Measurements from ENCODE around the gene FHIP1B. TPM values are rescaled to one million over a fixed set of nuclear protein-coding genes. Genes with fewer than 3 reads are reported as not detected.

Gene FHIP1B
- total and polyA plus RNA-seq, 2 of the 4 experiments (the other 2 are of a cell fraction): 5.9 to 30.2 TPM

DNA sequence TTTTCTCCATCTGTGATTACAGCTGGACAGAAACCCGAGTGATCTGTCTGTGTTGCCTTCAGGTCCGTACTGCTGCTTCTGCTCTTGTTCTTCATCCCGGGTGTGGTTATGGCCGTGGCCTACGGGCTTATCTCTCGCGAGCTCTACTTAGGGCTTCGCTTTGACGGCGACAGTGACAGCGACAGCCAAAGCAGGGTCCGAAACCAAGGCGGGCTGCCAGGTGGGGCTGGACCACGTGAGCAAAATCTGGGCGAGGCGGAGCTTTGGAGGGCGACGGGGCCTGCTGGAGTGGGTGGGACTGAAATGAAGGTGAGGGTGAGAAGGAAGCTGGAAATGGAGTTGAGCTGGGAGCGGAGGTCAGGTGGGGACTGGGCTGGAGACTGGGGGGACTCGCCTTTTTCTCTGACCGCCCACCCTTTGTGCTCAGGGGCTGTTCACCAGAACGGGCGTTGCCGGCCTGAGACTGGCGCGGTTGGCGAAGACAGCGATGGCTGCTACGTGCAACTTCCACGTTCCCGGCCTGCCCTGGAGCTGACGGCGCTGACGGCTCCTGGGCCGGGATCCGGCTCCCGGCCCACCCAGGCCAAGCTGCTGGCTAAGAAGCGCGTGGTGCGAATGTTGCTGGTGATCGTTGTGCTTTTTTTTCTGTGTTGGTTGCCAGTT is 36.3 kb upstream of the FHIP1B start:
- WGBS, 2 experiments (ENCODE audit: extremely low coverage in 2 of 2, insufficient read length in 1 of 2): 88% methylated on average over 19 of the region's 41 CpGs; no CpG with 5 or more reads in 1 of the 2 experiments
- Histone ChIP-seq H3K27me3 (ENCODE audit: control insufficient read depth, insufficient read depth, low read length) (peaks cover 3% of the 10 kb centered on the region; the same call in 1 of the 2 replicates), H4K20me1 (ENCODE audit: insufficient read depth, low read length) (no peaks in the 10 kb centered on the region), H2BK15ac (ENCODE audit: low read depth, low read length) (no peak overlapping the region), H4K8ac (ENCODE audit: low read depth in 2 of 2, low read length in 2 of 2) (no peak overlapping the region), H2BK5ac (ENCODE audit: low read depth, low read length, poor library complexity, severe bottlenecking) (no peak overlapping the region), H3K4me1 (ENCODE audit: control insufficient read depth, insufficient read depth, low read length) (no peaks in the 10 kb centered on the region), H4K5ac (ENCODE audit: low read depth, low read length) (no peak overlapping the region), H2AK9ac (replicated peaks; ENCODE audit: low read depth, low read length, poor library complexity) (no peak overlapping the region), H4K91ac (ENCODE audit: insufficient read depth, low read depth, low read length) (no peak overlapping the region), H3K23ac (ENCODE audit: low read depth, low read length) (no peak overlapping the region), H3K27ac (ENCODE audit: insufficient read depth, low read length) (no peak overlapping the region), H3K9ac (ENCODE audit: low read depth, low read length) (no peak overlapping the region), H3K14ac (replicated peaks; ENCODE audit: low read depth, low read length) (no peak overlapping the region), H2BK20ac (ENCODE audit: low read depth, low read length) (no peak overlapping the region), H3K36me3 (ENCODE audit: control insufficient read depth, insufficient read depth, low read length) (no peaks in the 10 kb centered on the region), H3K56ac (ENCODE audit: extremely low read depth, insufficient read depth, low read length) (no peak overlapping the region), H3K4ac (ENCODE audit: low read depth, low read length) (no peak overlapping the region), H2AFZ (replicated peaks; ENCODE audit: low read length, poor library complexity) (no peak overlapping the region), H2AK5ac (ENCODE audit: low read depth, low read length) (no peak overlapping the region), H3K4me2 (ENCODE audit: low read depth, low read length) (no peak overlapping the region), H3K79me1 (ENCODE audit: low read depth in 1 of 2, low read length in 2 of 2) (no peaks in the 10 kb centered on the region), H3K9me1 (ENCODE audit: insufficient read depth, low read length) (no peaks in the 10 kb centered on the region), H2BK120ac (ENCODE audit: low read depth, low read length) (no peak overlapping the region), H3K18ac (ENCODE audit: low read depth, low read length) (no peak overlapping the region), H3K9me3 (ENCODE audit: control insufficient read depth, insufficient read depth, low read length) (no peaks in the 10 kb centered on the region), H3K4me3 (ENCODE audit: insufficient read depth, low read depth, low read length) (no peak overlapping the region)
- in situ Hi-C loops (cut with MboI; ENCODE audit: low sequenced_read_pairs) (no loop called here), intact Hi-C loops (cut with micrococcal nuclease) (no loop called here), dilution Hi-C loops (cut with HindIII; ENCODE audit: low sequenced_read_pairs, unreplicated experiment) (no loop called here)
- TF ChIP-seq CHD1 (IDR thresholded peaks at IDR 0.05; ENCODE audit: low read depth, low read length) (no peak), RAD21 (IDR thresholded peaks at IDR 0.05; ENCODE audit: low read length) (no peak), BHLHE40 (IDR thresholded peaks at IDR 0.05; ENCODE audit: low read depth, low read length) (no peak), SMC3 (IDR thresholded peaks at IDR 0.05; ENCODE audit: low read depth, low read length) (no peak), RFX5 (IDR thresholded peaks at IDR 0.05; ENCODE audit: low read depth, low read length) (no peak), MAFK (IDR thresholded peaks at IDR 0.05; ENCODE audit: low read depth, low read length) (no peak), MAZ (IDR thresholded peaks at IDR 0.05; ENCODE audit: borderline replicate concordance, low read depth, low read length) (no peak), FOS (IDR thresholded peaks at IDR 0.05; ENCODE audit: low read depth, low read length) (no peak), CEBPB (IDR thresholded peaks at IDR 0.05; ENCODE audit: low read depth, low read length) (no peak)
- TF ChIP-seq, protein P1, sequence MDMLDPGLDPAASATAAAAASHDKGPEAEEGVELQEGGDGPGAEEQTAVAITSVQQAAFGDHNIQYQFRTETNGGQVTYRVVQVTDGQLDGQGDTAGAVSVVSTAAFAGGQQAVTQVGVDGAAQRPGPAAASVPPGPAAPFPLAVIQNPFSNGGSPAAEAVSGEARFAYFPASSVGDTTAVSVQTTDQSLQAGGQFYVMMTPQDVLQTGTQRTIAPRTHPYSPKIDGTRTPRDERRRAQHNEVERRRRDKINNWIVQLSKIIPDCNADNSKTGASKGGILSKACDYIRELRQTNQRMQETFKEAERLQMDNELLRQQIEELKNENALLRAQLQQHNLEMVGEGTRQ (IDR thresholded peaks at IDR 0.05; ENCODE audit: low read depth, low read length): no peak
- TF ChIP-seq, protein P2, sequence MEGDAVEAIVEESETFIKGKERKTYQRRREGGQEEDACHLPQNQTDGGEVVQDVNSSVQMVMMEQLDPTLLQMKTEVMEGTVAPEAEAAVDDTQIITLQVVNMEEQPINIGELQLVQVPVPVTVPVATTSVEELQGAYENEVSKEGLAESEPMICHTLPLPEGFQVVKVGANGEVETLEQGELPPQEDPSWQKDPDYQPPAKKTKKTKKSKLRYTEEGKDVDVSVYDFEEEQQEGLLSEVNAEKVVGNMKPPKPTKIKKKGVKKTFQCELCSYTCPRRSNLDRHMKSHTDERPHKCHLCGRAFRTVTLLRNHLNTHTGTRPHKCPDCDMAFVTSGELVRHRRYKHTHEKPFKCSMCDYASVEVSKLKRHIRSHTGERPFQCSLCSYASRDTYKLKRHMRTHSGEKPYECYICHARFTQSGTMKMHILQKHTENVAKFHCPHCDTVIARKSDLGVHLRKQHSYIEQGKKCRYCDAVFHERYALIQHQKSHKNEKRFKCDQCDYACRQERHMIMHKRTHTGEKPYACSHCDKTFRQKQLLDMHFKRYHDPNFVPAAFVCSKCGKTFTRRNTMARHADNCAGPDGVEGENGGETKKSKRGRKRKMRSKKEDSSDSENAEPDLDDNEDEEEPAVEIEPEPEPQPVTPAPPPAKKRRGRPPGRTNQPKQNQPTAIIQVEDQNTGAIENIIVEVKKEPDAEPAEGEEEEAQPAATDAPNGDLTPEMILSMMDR (conservative IDR thresholded peaks at IDR 0.05; ENCODE audit: low read depth, low read length): no peak
- TF ChIP-seq, protein P3, sequence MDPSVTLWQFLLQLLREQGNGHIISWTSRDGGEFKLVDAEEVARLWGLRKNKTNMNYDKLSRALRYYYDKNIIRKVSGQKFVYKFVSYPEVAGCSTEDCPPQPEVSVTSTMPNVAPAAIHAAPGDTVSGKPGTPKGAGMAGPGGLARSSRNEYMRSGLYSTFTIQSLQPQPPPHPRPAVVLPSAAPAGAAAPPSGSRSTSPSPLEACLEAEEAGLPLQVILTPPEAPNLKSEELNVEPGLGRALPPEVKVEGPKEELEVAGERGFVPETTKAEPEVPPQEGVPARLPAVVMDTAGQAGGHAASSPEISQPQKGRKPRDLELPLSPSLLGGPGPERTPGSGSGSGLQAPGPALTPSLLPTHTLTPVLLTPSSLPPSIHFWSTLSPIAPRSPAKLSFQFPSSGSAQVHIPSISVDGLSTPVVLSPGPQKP (IDR thresholded peaks at IDR 0.05; ENCODE audit: borderline replicate concordance, low read depth, low read length): no peak
- no TSS peak for BruUV-seq (replicated peaks)
- ATAC-seq (ENCODE audit: low read depth) (no peak), DNase-seq (no peak)
- ChIA-PET POLR2A (ENCODE audit: unreplicated experiment) (no interaction called here), CTCF (interaction anchor here (1.1 kb wide), 1 partner anchor 20 kb away, joined by 3 read pairs; no protein-coding TSS in a partner anchor)

All from IMR-90 (cell line).